Brain microvascular endothelial cell (primary cell): ENCODE measurements around the gene USP50.
"Not testable (repeated sequence)": the region's sequence is repeated elsewhere in the genome, so short reads cannot be mapped to it uniquely, and the experiment has no call there.

Source experiments
- DNase-seq: peaks from one replicate; pipeline ENCODE4 v3.0.0-alpha.2; 2020
- H3K27ac ChIP-seq: fragments of 250-450 bp; sonication (Bioruptor Pico); 2 replicates; pipeline ENCODE4 v1.5.1; 2020; ENCODE audit warnings: mild to moderate bottlenecking, moderate library complexity
- H3K27me3 ChIP-seq: fragments of 250-450 bp; sonication (Bioruptor Pico); replicated peaks from 2 replicates; pipeline ENCODE4 v1.5.1; 2020; ENCODE audit warnings: mild to moderate bottlenecking
- H3K36me3 ChIP-seq: fragments of 250-450 bp; sonication (Bioruptor Pico); replicated peaks from 2 replicates; pipeline ENCODE4 v1.5.1; 2020; ENCODE audit warnings: mild to moderate bottlenecking
- H3K4me3 ChIP-seq: 2 replicates; pipeline ENCODE4 v1.5.1; 2011; ENCODE audit warnings: low read depth, mild to moderate bottlenecking, control low read depth, low read length, moderate library complexity
- in situ Hi-C: cut with HindIII; loops from 2 replicates; pipeline ENCODE4 v1.10.0; 2017; ENCODE audit warnings: low sequenced_read_pairs, low pct_ligation_motif_present
- TF ChIP-seq, protein P1 (sequence below): IDR thresholded peaks from 2 replicates; pipeline ENCODE4 v1.5.1; 2011; ENCODE audit warnings: low read depth, mild to moderate bottlenecking, moderate library complexity, low read length, control low read depth, inconsistent platforms; ENCODE audit errors: missing control alignments

The USP50 gene

DNA sequence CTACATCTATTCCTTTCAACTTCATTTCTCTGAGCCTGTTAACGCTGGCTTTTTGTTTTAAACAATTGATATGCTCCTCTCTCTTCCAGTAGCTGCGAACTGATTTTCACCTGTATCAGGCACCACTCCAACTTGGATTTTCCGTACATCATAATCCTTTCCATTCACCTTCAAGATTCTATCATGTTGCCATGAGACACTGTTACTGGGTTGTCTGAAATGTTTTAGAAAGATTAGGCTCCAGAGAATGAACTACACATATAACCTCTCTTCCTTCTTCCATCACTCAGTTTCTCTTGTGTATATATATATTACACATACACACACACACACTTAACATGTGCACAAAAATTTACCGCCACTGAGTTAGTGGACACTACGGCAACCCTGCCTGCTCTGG lies at the start of gene USP50:
Gene USP50 (minus strand): TSS at position 101 of the 400 bp plus-strand sequence. CDS start 141 bp downstream, outside the sequence.
- no peak for DNase-seq
- in situ Hi-C loops: no loop called here
- no peak within 1 kb of the TSS for H3K27ac ChIP-seq
- no peak within 1 kb of the TSS for H3K4me3 ChIP-seq
- no peaks in the 10 kb centered on the region for H3K36me3 ChIP-seq
- H3K27me3 ChIP-seq: no peaks in the 10 kb centered on the region
- TF ChIP-seq, protein P1, sequence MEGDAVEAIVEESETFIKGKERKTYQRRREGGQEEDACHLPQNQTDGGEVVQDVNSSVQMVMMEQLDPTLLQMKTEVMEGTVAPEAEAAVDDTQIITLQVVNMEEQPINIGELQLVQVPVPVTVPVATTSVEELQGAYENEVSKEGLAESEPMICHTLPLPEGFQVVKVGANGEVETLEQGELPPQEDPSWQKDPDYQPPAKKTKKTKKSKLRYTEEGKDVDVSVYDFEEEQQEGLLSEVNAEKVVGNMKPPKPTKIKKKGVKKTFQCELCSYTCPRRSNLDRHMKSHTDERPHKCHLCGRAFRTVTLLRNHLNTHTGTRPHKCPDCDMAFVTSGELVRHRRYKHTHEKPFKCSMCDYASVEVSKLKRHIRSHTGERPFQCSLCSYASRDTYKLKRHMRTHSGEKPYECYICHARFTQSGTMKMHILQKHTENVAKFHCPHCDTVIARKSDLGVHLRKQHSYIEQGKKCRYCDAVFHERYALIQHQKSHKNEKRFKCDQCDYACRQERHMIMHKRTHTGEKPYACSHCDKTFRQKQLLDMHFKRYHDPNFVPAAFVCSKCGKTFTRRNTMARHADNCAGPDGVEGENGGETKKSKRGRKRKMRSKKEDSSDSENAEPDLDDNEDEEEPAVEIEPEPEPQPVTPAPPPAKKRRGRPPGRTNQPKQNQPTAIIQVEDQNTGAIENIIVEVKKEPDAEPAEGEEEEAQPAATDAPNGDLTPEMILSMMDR: no peak

DNA sequence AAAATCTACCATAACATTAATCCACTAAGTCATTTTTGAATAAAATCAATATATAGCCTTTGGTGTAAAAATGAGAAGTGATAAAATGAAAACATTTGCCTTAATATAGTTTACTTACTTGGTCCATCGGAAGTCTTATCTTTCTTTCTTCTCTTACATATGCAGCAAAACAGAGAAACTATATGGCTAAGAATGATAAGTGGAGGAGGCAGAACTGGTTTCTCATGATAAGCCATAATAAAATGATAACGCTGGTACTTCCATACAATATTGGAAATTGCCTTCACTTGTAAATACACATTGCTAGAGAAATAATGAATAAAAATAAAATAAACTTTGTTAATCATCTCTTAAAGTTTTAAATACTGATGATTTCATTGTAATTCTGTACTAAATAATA lies 47.8 kb upstream of the USP50 start:
- Histone ChIP-seq H3K36me3 (peaks cover 19% of the 10 kb centered on the region), H3K4me3 (no peak overlapping the region)
- in situ Hi-C loops: no loop called here

DNA sequence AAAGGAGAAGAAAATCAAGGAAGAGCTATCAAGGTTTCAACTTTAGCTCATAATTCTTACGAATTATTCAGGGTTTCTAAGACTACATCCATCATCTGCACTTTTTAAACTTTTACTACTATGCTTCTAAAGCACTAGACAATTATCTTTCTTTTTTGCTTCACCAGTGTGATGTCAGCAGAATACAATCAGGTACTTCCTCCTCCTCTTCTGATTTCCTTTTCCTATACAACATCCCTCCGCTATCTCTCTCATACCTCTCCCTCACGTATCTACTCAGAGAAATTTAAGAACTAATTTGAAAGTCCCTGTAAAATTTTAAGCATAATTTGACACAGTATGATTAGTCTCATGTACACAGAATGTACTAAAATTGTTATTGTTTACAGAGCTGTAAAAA lies 47.3 kb upstream of the USP50 start:
- in situ Hi-C loops: no loop called here
- H3K36me3 ChIP-seq: peaks cover 21% of the 10 kb centered on the region
- no peak for DNase-seq
- no peak overlapping the region for H3K4me3 ChIP-seq
- no peaks in the 10 kb centered on the region for H3K27me3 ChIP-seq
- TF ChIP-seq, protein P1: no peak
- no peak overlapping the region for H3K27ac ChIP-seq

More for the DNA sequence above, 47.8 kb upstream of the USP50 start:
- no peak for DNase-seq
- Histone ChIP-seq H3K27me3 (no peaks in the 10 kb centered on the region), H3K27ac (no peak overlapping the region)
- TF ChIP-seq, protein P1: no peak

DNA sequence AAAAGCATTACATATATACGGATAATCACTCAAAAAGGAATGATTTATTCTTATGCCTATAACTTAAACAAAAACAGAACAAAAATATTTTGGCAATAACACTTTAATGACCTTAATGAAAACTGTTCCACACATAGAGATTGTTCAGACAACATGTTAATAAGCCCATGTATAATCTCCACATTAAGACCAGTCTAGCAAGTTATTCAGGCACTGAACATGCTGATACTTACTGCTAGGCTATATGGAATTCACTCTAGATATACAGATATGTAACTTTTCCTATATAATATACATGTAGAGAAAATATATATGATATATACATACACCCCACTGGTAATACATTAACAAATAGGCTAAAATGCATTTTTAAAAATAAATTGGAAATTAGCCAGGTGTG lies 43.8 kb upstream of the USP50 start:
- peaks cover 34% of the 10 kb centered on the region for H3K36me3 ChIP-seq
- in situ Hi-C loops: no loop called here
- DNase-seq: no peak
- H3K27ac ChIP-seq: no peak overlapping the region
- TF ChIP-seq, protein P1: no peak
- no peaks in the 10 kb centered on the region for H3K27me3 ChIP-seq
- no peak overlapping the region for H3K4me3 ChIP-seq

DNA sequence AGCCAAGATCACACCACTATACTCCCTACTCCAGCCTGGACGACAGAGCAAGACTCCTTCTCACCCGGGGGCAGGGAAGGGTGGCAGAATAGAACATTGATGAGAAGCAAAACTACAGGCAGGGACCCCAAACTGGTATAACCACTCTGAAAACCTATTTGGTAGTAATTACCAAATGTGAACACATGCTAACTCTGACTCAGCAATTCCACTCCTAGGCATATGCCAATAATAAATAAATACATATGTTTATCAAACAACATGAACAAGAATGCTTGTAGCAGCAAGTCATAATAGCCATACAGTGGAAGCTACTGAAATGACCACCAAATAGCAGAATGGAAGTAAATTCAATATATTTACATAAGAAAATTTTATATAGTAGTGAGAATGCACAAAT lies 31.0 kb upstream of the USP50 start:
- H3K36me3 ChIP-seq: peaks cover 35% of the 10 kb centered on the region
- TF ChIP-seq, protein P1: no peak

DNA sequence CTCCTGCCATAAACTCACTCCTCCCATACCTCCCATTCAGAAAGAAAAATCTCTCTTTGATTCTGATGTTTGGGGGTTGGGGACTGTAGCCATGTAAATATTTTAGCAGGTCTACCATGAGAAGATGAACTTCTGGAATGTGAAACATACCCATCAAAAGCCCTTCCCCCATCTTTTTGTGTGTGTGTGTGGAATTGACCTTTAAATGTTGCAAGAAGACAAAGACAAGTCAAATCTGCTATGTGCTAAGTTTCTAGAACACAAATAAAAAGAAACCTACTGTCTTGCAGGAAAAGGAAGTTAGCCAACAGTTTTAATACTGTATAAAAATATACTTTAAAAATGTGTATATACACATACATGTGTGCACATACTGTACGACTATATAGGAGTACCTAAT lies 29.7 kb upstream of the USP50 start:
- no peak for DNase-seq
- no peak overlapping the region for H3K27ac ChIP-seq
- H3K27me3 ChIP-seq: no peaks in the 10 kb centered on the region
- TF ChIP-seq, protein P1: no peak
- in situ Hi-C loops: no loop called here
- H3K36me3 ChIP-seq: peaks cover 31% of the 10 kb centered on the region
- no peak overlapping the region for H3K4me3 ChIP-seq

More for the DNA sequence above, 31.0 kb upstream of the USP50 start:
- Histone ChIP-seq H3K4me3 (no peak overlapping the region), H3K27me3 (no peaks in the 10 kb centered on the region), H3K27ac (no peak overlapping the region)
- DNase-seq: no peak
- in situ Hi-C loops: no loop called here

DNA sequence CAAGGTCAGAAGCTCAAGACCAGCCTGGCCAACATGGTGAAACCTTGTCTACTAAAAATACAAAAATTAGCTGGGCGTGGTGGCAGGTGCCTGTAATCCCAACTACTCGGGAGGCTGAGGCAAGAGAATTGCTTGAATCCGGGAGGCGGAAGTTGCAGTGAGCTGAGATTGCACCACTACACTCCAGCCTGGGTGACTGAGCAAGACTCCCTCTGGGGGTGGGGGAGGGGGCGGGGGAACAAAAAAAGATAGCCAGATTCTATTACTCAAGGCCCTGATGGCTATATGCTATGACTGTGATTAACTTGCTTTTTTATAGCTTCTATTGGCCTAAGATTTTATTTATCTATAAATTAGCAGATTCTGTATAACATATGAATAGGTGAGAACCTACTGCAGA lies 27.4 kb upstream of the USP50 start:
- in situ Hi-C loops, H3K27ac ChIP-seq, DNase-seq, H3K27me3 ChIP-seq, H3K4me3 ChIP-seq: not testable (repeated sequence)
- peaks cover 40% of the 10 kb centered on the region for H3K36me3 ChIP-seq
